Endothelial cell (in vitro differentiated cells): ENCODE measurements around the gene LRRC10B. TPM values are rescaled to one million over a fixed set of nuclear protein-coding genes. Genes with fewer than 3 reads are reported as not detected.

Experiments
- DNase-seq: peaks from one replicate; pipeline ENCODE4 v3.0.0; 2021; ENCODE audit warnings: low spot score
- H3K27ac Mint-ChIP-seq: one replicate; pipeline ENCODE4 v1.8.0; 2021; ENCODE audit warnings: mixed read lengths, inconsistent platforms; ENCODE audit not compliant: unreplicated experiment
- H3K27me3 Mint-ChIP-seq: one replicate; pipeline ENCODE4 v1.8.0; 2021; ENCODE audit warnings: mild to moderate bottlenecking, moderate library complexity, mixed read lengths, inconsistent platforms; ENCODE audit not compliant: unreplicated experiment
- H3K36me3 Mint-ChIP-seq: one replicate; pipeline ENCODE4 v1.8.0; 2021; ENCODE audit warnings: mild to moderate bottlenecking, low read depth, mixed read lengths, inconsistent platforms; ENCODE audit not compliant: unreplicated experiment
- H3K4me1 Mint-ChIP-seq: one replicate; pipeline ENCODE4 v1.8.0; 2021; ENCODE audit warnings: mild to moderate bottlenecking, mixed read lengths, inconsistent platforms; ENCODE audit not compliant: unreplicated experiment
- H3K4me3 Mint-ChIP-seq: one replicate; pipeline ENCODE4 v1.8.0; 2021; ENCODE audit warnings: mild to moderate bottlenecking, mixed read lengths, inconsistent platforms; ENCODE audit not compliant: unreplicated experiment
- H3K9me3 Mint-ChIP-seq: one replicate; pipeline ENCODE4 v1.8.0; 2021; ENCODE audit warnings: mixed read lengths, inconsistent platforms; ENCODE audit not compliant: unreplicated experiment
- total RNA-seq: library from RNA; stranded (reverse); fragmentation: NEBNext Ultra II Directional; extraction: Animal tissue kit (Norgen Biotek cat#: 25700); gene quantifications from one replicate; pipeline ENCODE4 v1.2.1, GENCODE V29; 2021; ENCODE audit not compliant: unreplicated experiment
- TF ChIP-seq, protein P1 (sequence below): fragments of 200-600 bp; sonication (generic); IDR thresholded peaks from one replicate; pipeline ENCODE4 v1.5.0; 2021; ENCODE audit warnings: antibody characterized with exemption; ENCODE audit not compliant: unreplicated experiment

The LRRC10B gene
- total RNA-seq, 1 donor from 2014 or later: 0.13 TPM

GRCh38 chr11:61516675-61517572 is 8.4 kb downstream of the LRRC10B start:
- peaks cover 2% of the 10 kb centered on the region for H3K27me3 Mint-ChIP-seq
- H3K27ac Mint-ChIP-seq: no peak overlapping the region
- no peaks in the 10 kb centered on the region for H3K36me3 Mint-ChIP-seq
- H3K4me3 Mint-ChIP-seq: peak overlapping the region; percentile 72
- DNase-seq: peak; percentile 73
- TF ChIP-seq, protein P1, sequence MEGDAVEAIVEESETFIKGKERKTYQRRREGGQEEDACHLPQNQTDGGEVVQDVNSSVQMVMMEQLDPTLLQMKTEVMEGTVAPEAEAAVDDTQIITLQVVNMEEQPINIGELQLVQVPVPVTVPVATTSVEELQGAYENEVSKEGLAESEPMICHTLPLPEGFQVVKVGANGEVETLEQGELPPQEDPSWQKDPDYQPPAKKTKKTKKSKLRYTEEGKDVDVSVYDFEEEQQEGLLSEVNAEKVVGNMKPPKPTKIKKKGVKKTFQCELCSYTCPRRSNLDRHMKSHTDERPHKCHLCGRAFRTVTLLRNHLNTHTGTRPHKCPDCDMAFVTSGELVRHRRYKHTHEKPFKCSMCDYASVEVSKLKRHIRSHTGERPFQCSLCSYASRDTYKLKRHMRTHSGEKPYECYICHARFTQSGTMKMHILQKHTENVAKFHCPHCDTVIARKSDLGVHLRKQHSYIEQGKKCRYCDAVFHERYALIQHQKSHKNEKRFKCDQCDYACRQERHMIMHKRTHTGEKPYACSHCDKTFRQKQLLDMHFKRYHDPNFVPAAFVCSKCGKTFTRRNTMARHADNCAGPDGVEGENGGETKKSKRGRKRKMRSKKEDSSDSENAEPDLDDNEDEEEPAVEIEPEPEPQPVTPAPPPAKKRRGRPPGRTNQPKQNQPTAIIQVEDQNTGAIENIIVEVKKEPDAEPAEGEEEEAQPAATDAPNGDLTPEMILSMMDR: peak; percentile 98
- H3K9me3 Mint-ChIP-seq: no peaks in the 10 kb centered on the region
- peaks cover 3% of the 10 kb centered on the region for H3K4me1 Mint-ChIP-seq

DNA sequence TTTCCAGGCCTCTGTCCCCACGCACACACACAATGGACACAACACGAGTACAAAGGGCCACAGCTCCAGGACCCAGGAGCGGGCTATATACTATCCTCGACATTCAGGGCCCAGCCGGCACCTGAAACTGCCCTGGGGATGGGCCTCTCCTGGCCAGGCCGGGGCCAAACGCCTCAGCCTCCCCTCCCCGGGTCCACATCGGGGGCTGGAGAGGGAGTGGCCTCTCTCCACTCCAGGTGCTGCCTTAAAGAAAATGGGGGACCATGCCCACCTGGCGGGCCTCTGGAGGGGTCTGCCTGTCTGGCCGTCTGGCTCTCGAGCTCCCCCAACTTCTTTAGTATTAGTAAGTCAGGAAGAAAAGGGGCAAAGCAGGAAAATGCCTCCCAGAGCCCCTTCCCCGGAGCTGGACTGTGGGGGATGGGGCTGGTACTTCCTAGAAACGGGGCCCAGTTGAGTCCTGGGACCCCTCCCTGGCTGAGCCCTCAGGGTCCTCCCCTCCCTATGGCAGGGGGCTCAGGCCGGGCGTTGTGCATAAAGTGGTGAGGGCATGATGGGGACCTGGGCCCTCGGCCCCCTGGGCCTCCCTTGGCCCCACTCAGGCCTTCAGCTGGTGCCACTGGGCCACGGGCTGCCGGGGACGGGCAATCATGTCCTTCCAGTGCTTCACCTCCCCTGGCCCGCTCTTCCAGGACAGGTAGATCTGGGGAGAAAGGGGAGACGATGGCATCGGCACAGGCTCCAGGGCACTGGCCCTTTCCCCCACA is 9.7 kb downstream of the LRRC10B start:
- H3K27me3 Mint-ChIP-seq: peaks cover 2% of the 10 kb centered on the region
- H3K4me3 Mint-ChIP-seq: no peak overlapping the region
- TF ChIP-seq, protein P1: no peak
- H3K27ac Mint-ChIP-seq: no peak overlapping the region
- DNase-seq: no peak
- H3K4me1 Mint-ChIP-seq: no peaks in the 10 kb centered on the region
- no peaks in the 10 kb centered on the region for H3K36me3 Mint-ChIP-seq
- no peaks in the 10 kb centered on the region for H3K9me3 Mint-ChIP-seq

GRCh38 chr11:61522881-61523280 is 14.3 kb downstream of the LRRC10B start:
- Mint-ChIP-seq H3K27me3 (peaks cover 2% of the 10 kb centered on the region), H3K9me3 (no peaks in the 10 kb centered on the region), H3K4me3 (no peak overlapping the region), H3K27ac (no peak overlapping the region), H3K36me3 (peaks cover 10% of the 10 kb centered on the region), H3K4me1 (no peaks in the 10 kb centered on the region)
- TF ChIP-seq, protein P1: no peak
- DNase-seq: no peak

DNA sequence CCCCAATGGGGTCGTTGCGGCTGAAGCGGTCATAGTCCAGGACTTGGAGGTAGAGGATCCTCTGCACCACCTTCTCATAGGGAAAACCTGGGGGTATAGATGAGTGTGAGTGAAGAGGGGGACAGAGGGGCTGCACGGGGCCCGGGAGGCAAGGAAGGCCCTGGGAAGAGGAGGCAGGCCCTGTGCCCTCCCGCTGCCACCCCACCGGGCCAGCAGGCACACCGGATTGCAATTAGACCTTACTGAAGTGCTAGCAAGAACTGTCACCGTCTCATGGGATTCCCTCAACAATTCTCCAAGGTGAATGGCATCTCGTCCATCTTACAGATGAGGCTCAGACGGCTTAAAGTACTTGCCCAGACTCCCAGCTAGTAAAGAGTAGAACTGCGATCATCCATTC is 15.9 kb downstream of the LRRC10B start:
- TF ChIP-seq, protein P1: no peak
- Mint-ChIP-seq H3K27ac (no peak overlapping the region), H3K4me1 (no peaks in the 10 kb centered on the region), H3K27me3 (peaks cover 3% of the 10 kb centered on the region), H3K9me3 (no peaks in the 10 kb centered on the region), H3K4me3 (no peak overlapping the region), H3K36me3 (peaks cover 10% of the 10 kb centered on the region)
- no peak for DNase-seq
